Suprapubic skin (tissue), 3 donors: ENCODE measurements around the gene RETREG1.

Experiments
- EP300 ChIP-seq: sonication (generic); formaldehyde crosslinking; IDR thresholded peaks from one replicate; pipeline ENCODE4 v1.6.1; 2017; ENCODE audit warnings: antibody characterized with exemption
- TF ChIP-seq, protein P1 (sequence below), 2 donors: fragments of 200-600 bp in 1 of 2; fragments of 450-650 bp in 1 of 2; sonication (generic) in 1 of 2; IDR thresholded peaks; one replicate each; pipeline ENCODE4 v1.5.1; 2016 to 2019; ENCODE audit warnings: antibody characterized with exemption in 2 of 2, mild to moderate bottlenecking in 1 of 2, moderate library complexity in 1 of 2

- TF ChIP-seq EP300: no peak
- TF ChIP-seq, protein P1, sequence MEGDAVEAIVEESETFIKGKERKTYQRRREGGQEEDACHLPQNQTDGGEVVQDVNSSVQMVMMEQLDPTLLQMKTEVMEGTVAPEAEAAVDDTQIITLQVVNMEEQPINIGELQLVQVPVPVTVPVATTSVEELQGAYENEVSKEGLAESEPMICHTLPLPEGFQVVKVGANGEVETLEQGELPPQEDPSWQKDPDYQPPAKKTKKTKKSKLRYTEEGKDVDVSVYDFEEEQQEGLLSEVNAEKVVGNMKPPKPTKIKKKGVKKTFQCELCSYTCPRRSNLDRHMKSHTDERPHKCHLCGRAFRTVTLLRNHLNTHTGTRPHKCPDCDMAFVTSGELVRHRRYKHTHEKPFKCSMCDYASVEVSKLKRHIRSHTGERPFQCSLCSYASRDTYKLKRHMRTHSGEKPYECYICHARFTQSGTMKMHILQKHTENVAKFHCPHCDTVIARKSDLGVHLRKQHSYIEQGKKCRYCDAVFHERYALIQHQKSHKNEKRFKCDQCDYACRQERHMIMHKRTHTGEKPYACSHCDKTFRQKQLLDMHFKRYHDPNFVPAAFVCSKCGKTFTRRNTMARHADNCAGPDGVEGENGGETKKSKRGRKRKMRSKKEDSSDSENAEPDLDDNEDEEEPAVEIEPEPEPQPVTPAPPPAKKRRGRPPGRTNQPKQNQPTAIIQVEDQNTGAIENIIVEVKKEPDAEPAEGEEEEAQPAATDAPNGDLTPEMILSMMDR (IDR thresholded peaks at IDR 0.05): no peak
These were observed 95.0 kb downstream of the RETREG1 start for GRCh38 chr5:16521521-16522483.
